Heart right ventricle (tissue), 16 donors: Measurements from ENCODE around the gene COL6A2. TPM values are rescaled to one million over a fixed set of nuclear protein-coding genes. Genes with fewer than 3 reads are reported as not detected.

ENCODE experiments used
- ATAC-seq, 8 donors: fragments of 200-7000 bp; cut with Tn5 transposase; one replicate each; pipeline ENCODE4 v1.9.1; 2020; ENCODE audit warnings: mild to moderate bottlenecking in 8 of 8, moderate library complexity in 8 of 8, moderate number of reproducible peaks in 1 of 8
- DNase-seq, 2 donors: peaks; one replicate each; pipeline ENCODE4 v3.0.0-alpha.2; 2020
- H3K27ac ChIP-seq, 10 donors: fragments of 200-600 bp; sonication (generic) in 2 of 10; one replicate each; pipeline versions ENCODE4 v1.5.0 to v1.8.0; 2020 to 2022; ENCODE audit warnings: mild to moderate bottlenecking in 3 of 10
- H3K27me3 ChIP-seq, 7 donors: fragments of 200-600 bp; one replicate each; pipeline ENCODE4 v1.8.0; 2021 to 2022; ENCODE audit warnings: mild to moderate bottlenecking in 2 of 7
- H3K36me3 ChIP-seq, 9 donors: fragments of 200-600 bp; sonication (generic) in 1 of 9; one replicate each; pipeline versions ENCODE4 v1.5.0 to v1.8.0; 2020 to 2022; ENCODE audit warnings: mild to moderate bottlenecking in 2 of 9
- H3K4me1 ChIP-seq, 9 donors: fragments of 200-600 bp; sonication (generic) in 1 of 9; one replicate each; pipeline versions ENCODE4 v1.5.0 to v1.8.0; 2020 to 2022; ENCODE audit warnings: mild to moderate bottlenecking in 4 of 9
- H3K4me3 ChIP-seq, 10 donors: fragments of 200-600 bp; sonication (generic) in 2 of 10; one replicate each; pipeline versions ENCODE4 v1.5.0 to v1.8.0; 2020 to 2022; ENCODE audit warnings: mild to moderate bottlenecking in 7 of 10, moderate library complexity in 2 of 10
- H3K9me3 ChIP-seq, 11 donors: fragments of 200-600 bp in 10 of 11; sonication (generic) in 2 of 11; one replicate each; pipeline versions ENCODE4 v1.5.0 to v1.8.0; 2013 to 2022; ENCODE audit warnings: mild to moderate bottlenecking in 2 of 11, control low read depth in 1 of 11, moderate library complexity in 1 of 11
- WGBS, 2 donors: extraction: QIAGEN DNeasy Blood & Tissue Kit; methylation state at CpG; one replicate each; pipeline ENCODE4 v1.1.7; 2013; ENCODE audit warnings: inconsistent platforms in 1 of 2; 5-methylcytosine and 5-hydroxymethylcytosine counted together
- intact Hi-C, 10 donors: fragments of 100-400 bp; cut with DNase I; formaldehyde crosslinking; loops; one replicate each; pipeline versions ENCODE4 v1.11.1 to v1.14.2; 2022
- polyA plus RNA-seq, 2 donors: library from polyadenylated mRNA; stranded (reverse); fragments of 200-250 nt; gene quantifications; one replicate each; pipeline ENCODE4 v1.2.3, GENCODE V29; 2013
- total RNA-seq, 10 donors: library from RNA; stranded (reverse); fragmentation: NEBNext Ultra II Directional in 3 of 10; extraction: Animal tissue kit (Norgen Biotek cat#: 25700) in 3 of 10; gene quantifications; one replicate each; pipeline versions ENCODE4 v1.2.1 to v1.2.4, GENCODE V29; 2021 to 2023
- TF ChIP-seq, protein P1 (sequence below), 9 donors: fragments of 200-600 bp; sonication (generic) in 2 of 9; IDR thresholded peaks; one replicate each; pipeline versions ENCODE4 v1.5.0 to v1.8.0; 2021 to 2022; ENCODE audit warnings: antibody characterized with exemption in 9 of 9, mild to moderate bottlenecking in 5 of 9, moderate library complexity in 1 of 9
- donor health status: Arrhythmogenic right ventricular cardiomyopathy.
- donor health status: ischemic (EF 13 %, LVEDD 7.1; RV severe dilation, severe dysfunction).
- donor health status: healthy with polysubstance abuse.
- donor health status: DM: no; HTN: yes; CAD: no.
- donor health status: DM: no; HTN: no; CAD: no.
- donor health status: ischemic (EF 25% LVEDD 6.9; RV normal size, moderate dysfunction).
- donor health status: ischemic (EF 25% LVEDD 5.7; RV mildly dilated, moderate dysfunction).
- donor health status: healthy.
- donor health status: DM: yes; HTN: yes; CAD: no.
- donor health status: Ischemic cardiomyopathy.
- donor health status: ischemic (EF 35%, LVEDD 5.7; RV mildly dilated, moderate dysfunction).
- donor health status: nonischemic (EF 11% LVEDD 7.7; RV severe dilation, severe dysfunction).
- donor health status: DM: yes; HTN: yes; CAD: no.
- donor health status: PGD.
- donor health status: ischemic (EF 29% LVEDD 5.4; RV normal size, mild dysfunction).
- donor health status: nonischemic (EF 23%, LVEDD 6.1; RV moderate dilation, normal function).

Gene COL6A2
- total and polyA plus RNA-seq, 12 donors: 76.6 to 370 (median 162) TPM

DNA sequence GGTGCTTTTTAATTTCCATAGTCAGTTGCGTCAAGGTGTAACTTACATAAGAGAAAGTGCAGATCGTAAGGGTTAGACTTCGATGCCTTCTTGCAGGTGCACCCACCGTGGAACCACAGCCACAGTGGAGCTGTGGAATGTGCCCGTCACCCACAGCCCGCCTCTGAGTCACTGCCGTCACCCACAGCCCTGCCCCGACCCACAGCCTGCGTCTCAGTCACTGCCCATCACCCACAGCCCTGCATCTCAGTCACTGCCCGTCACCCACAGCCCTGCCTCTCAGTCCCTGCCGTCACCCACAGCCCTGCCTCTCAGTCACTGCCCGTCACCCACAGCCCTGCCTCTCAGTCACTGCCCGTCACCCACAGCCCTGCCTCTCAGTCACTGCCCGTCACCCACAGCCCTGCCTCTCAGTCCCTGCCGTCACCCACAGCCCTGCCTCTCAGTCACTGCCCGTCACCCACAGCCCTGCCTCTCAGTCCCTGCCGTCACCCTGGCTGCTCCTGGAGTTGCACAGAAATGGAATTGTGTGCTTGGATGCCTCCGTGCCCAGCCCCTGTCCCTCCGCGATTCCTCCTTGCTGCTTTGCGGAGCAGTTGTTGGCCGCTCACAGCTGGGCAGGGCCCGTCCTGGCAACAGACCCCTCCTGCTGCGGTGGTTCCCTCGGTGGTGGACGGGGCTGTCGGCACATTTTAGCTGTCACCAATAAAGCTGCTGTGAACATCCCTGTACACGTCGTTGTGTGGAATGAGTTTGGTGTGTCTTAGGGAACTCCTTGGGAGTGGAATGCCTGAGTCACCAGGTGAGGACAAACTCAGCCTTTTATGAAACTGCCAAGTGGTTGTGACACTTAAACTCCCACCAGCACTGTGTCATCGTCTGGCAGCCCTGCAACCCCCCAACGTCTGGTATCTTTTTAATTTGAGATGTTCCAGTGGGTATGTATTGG lies 44.9 kb upstream of the COL6A2 start:
- TF ChIP-seq, protein P1, sequence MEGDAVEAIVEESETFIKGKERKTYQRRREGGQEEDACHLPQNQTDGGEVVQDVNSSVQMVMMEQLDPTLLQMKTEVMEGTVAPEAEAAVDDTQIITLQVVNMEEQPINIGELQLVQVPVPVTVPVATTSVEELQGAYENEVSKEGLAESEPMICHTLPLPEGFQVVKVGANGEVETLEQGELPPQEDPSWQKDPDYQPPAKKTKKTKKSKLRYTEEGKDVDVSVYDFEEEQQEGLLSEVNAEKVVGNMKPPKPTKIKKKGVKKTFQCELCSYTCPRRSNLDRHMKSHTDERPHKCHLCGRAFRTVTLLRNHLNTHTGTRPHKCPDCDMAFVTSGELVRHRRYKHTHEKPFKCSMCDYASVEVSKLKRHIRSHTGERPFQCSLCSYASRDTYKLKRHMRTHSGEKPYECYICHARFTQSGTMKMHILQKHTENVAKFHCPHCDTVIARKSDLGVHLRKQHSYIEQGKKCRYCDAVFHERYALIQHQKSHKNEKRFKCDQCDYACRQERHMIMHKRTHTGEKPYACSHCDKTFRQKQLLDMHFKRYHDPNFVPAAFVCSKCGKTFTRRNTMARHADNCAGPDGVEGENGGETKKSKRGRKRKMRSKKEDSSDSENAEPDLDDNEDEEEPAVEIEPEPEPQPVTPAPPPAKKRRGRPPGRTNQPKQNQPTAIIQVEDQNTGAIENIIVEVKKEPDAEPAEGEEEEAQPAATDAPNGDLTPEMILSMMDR (IDR thresholded peaks at IDR 0.05): no peak
- peak overlapping the region in 1 of 10 donors; percentile 25 for H3K4me3 ChIP-seq
- WGBS, 2 donors: 70 to 79% methylated on average over 31 of the region's 31 CpGs
- H3K27me3 ChIP-seq: peaks cover 0 to 20% (median 0%) of the 10 kb centered on the region in 7 donors
- H3K4me1 ChIP-seq: peaks cover 0 to 48% (median 36%) of the 10 kb centered on the region in 9 donors
- DNase-seq (no peak), ATAC-seq (peak in 1 of 8 donors; percentile 14)
- H3K9me3 ChIP-seq: no peaks in the 10 kb centered on the region
- H3K27ac ChIP-seq: peak overlapping the region in 4 of 10 donors; percentile 8 to 56 (median 34)
- intact Hi-C loops: no loop called here
- H3K36me3 ChIP-seq: no peaks in the 10 kb centered on the region

DNA sequence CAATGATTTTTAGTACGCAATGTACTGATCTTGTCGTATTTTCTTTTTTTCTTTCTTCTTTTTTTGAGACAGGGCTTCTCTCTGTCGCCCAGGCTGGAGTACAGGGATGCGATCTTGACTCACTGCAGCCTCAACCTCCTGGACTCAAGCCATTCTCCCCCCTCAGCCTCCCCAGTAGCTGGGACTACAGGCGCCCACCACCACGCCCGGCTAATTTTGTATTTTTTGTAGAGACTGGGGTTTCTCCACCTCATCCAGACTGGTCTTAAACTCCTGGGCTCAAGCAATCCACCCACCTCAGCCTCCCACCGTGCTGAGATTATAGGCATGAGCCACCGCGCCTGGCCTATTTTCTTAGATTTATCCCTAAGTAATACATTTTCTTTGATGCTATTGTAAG lies 43.9 kb upstream of the COL6A2 start:
- ATAC-seq: no peak
- Histone ChIP-seq H3K27ac (peak overlapping the region in 1 of 10 donors; percentile 68), H3K4me3 (no peak overlapping the region), H3K9me3 (no peaks in the 10 kb centered on the region), H3K4me1 (peaks cover 0 to 43% (median 33%) of the 10 kb centered on the region in 9 donors), H3K27me3 (peaks cover 0 to 20% (median 0%) of the 10 kb centered on the region in 7 donors), H3K36me3 (no peaks in the 10 kb centered on the region)
- intact Hi-C loops: no loop called here
- TF ChIP-seq, protein P1 (IDR thresholded peaks at IDR 0.05): no peak
- 94 to 96% methylated on average over 10 of the region's 10 CpGs for WGBS, 2 donors
- no peak for DNase-seq

DNA sequence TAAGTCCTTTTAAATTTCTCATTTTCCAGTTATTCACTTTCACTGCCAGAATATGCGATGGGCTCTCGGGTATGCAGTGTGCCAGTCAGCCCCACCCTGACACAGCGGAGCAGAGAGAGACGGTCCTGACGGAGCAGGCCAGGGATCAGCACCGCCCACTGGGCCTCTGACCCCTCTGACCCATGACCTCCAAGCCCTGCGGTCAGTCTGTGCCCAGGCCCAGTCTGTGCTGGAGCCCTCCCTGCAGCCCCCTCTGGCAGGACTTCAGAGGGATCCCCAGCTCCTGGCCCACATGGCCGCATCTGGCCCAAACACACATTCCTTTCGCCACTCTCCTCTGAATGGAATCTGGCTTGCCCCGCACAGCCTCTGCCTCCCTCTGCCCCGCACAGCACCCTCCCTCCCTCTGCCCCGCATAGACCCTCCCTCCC lies 43.4 kb upstream of the COL6A2 start:
- peak overlapping the region in 2 of 10 donors; percentile 12 to 68 for H3K27ac ChIP-seq
- ATAC-seq (peak in 6 of 8 donors; percentile 1 to 20 (median 11)), DNase-seq (no peak)
- intact Hi-C loops: no loop called here
- WGBS, 2 donors: 37 to 56% methylated on average over 12 of the region's 12 CpGs
- H3K9me3 ChIP-seq: no peaks in the 10 kb centered on the region
- H3K4me3 ChIP-seq: no peak overlapping the region
- H3K36me3 ChIP-seq: no peaks in the 10 kb centered on the region
- H3K4me1 ChIP-seq: peaks cover 0 to 41% (median 33%) of the 10 kb centered on the region in 9 donors
- TF ChIP-seq, protein P1 (IDR thresholded peaks at IDR 0.05): no peak
- H3K27me3 ChIP-seq: peaks cover 0 to 20% (median 0%) of the 10 kb centered on the region in 7 donors

DNA sequence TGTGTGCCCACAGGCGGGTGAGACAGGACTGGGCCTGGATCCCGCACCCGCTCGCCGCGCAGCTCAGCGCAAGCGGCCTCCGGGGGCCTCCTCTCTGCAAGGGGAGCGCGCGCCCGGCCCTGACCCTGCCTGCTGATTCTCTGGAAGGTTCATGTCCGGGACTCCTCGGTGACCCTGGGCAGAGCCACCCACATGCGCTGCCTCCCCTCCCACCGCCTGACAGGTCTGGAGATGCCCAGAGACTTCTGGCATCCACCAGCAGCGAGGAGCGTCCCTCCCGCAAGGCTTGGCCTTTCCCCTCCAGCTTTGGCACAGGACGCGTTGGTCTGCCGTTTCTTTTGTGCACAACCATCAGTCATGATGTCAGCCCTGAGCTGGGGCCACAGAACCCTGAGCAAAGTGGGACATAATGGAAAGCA lies 42.0 kb upstream of the COL6A2 start:
- H3K4me3 ChIP-seq: peak overlapping the region in 2 of 10 donors; percentile 7 to 11
- ATAC-seq: peak in 1 of 8 donors; percentile 5

More for the DNA sequence above, 42.0 kb upstream of the COL6A2 start:
- TF ChIP-seq, protein P1 (IDR thresholded peaks at IDR 0.05): no peak
- H3K4me1 ChIP-seq: peaks cover 0 to 40% (median 28%) of the 10 kb centered on the region in 9 donors
- no peak for DNase-seq
- H3K27ac ChIP-seq: peak overlapping the region in 9 of 10 donors; percentile 77 to 95 (median 89)
- no peaks in the 10 kb centered on the region for H3K9me3 ChIP-seq
- peaks cover 0 to 20% (median 0%) of the 10 kb centered on the region in 7 donors for H3K27me3 ChIP-seq
- H3K36me3 ChIP-seq: no peaks in the 10 kb centered on the region
- WGBS, 2 donors: 81 to 87% methylated on average over 22 to 23 of the region's 23 CpGs
- intact Hi-C loops: loop anchor here in 1 of 10 donors (5.0 kb wide), 1 partner anchor 74 kb away; the partner anchor contains the start of gene COL6A1
